ENCODE measurements around the gene ADAMTS17.

ADAMTS17 gene

DNA sequence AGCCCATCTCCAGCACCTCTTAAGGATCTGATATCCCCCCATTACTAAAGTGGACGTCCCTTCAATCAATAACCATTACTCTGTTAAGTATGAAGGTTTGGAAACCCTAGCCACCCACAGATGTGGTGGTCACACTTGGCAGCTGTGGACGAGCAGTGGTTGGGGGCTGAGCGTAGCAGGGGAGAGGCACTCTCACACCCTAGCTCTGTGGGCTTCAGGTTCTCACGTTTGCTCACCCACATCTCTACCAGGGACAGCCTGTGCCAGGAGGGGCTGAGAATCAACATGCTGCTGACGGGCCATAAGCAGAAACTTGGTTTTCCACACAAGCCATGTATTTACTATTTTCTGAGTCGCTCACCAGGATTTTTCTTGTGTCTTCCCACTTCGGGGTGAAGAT lies 287.2 kb downstream of the ADAMTS17 start:
- TF ChIP-seq, protein P1, sequence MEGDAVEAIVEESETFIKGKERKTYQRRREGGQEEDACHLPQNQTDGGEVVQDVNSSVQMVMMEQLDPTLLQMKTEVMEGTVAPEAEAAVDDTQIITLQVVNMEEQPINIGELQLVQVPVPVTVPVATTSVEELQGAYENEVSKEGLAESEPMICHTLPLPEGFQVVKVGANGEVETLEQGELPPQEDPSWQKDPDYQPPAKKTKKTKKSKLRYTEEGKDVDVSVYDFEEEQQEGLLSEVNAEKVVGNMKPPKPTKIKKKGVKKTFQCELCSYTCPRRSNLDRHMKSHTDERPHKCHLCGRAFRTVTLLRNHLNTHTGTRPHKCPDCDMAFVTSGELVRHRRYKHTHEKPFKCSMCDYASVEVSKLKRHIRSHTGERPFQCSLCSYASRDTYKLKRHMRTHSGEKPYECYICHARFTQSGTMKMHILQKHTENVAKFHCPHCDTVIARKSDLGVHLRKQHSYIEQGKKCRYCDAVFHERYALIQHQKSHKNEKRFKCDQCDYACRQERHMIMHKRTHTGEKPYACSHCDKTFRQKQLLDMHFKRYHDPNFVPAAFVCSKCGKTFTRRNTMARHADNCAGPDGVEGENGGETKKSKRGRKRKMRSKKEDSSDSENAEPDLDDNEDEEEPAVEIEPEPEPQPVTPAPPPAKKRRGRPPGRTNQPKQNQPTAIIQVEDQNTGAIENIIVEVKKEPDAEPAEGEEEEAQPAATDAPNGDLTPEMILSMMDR (IDR thresholded peaks at IDR 0.05; ENCODE audit: low read depth, low read length): no peak
- no peak overlapping the region for H3K4me3 ChIP-seq (ENCODE audit: low read depth, low read length)

DNA sequence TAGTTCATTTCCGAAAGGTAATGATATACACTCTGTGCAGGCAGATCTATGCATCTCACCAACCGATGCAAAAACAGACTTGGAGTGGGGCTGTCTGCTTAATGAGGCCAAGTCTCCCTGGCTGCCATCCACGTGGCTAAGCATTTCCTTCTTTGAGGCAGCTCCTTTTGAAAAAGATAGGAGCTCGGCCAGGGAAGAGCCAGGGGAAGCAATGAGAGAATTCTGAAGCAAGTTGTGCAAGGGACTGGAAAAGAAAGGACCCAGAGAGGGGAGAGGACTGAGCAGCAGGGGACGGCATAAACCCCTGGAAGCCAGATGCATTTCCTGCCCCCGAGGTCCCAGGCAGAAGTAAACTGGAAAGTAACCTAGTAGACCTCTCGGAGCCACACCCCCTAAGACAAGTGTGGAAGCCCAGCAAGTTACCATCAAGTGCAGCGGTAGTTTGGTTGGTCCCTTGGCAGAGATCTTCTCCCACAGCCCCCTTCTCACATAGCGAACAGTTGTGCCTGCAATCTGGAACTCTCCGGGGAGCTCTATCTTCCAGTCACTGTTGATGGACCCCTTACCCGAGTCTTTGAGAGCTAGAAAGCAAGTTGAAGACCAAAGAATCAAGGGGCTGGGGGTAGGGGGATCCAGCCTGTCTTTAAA lies 288.2 kb downstream of the ADAMTS17 start:
- no peak overlapping the region for H3K4me3 ChIP-seq (ENCODE audit: low read depth, low read length)
- TF ChIP-seq, protein P1 (IDR thresholded peaks at IDR 0.05; ENCODE audit: low read depth, low read length): no peak

DNA sequence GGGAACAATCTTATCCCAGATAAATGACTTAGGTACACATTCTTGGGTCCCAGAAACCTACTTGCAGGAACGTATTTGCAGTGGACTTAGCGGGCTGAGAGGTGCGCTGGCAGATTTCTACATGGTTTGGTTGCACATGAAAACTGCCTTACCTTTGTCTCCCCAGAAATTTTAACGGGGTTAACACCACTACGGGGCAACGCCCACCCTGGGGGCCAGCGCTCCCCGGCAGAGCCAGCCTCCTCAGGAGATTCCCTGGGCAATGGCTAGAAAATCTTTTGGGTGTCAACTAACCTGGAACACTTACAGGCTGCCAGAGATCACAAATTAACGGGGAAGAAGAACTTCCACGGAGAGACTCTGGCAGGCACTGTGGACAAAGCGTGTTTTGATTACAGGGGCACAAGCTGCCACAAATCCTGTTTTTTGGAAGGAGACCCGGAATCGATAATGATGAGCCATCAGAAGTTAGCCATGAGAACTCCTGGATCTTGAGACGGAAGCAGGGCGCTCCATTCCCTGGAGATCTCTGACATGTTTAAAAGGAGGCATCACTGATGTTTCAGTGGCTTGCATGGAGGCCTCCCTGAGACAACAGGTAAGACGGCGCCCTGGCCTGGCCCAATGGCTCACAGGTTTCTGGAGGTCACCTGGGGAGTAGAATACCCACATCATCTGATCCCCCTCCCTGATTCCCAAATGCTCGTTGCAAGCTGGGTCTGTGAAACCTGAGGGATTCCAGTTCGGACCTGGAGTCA lies 288.9 kb downstream of the ADAMTS17 start:
- TF ChIP-seq, protein P1 (IDR thresholded peaks at IDR 0.05; ENCODE audit: low read depth, low read length): no peak
- no peak overlapping the region for H3K4me3 ChIP-seq (ENCODE audit: low read depth, low read length)

DNA sequence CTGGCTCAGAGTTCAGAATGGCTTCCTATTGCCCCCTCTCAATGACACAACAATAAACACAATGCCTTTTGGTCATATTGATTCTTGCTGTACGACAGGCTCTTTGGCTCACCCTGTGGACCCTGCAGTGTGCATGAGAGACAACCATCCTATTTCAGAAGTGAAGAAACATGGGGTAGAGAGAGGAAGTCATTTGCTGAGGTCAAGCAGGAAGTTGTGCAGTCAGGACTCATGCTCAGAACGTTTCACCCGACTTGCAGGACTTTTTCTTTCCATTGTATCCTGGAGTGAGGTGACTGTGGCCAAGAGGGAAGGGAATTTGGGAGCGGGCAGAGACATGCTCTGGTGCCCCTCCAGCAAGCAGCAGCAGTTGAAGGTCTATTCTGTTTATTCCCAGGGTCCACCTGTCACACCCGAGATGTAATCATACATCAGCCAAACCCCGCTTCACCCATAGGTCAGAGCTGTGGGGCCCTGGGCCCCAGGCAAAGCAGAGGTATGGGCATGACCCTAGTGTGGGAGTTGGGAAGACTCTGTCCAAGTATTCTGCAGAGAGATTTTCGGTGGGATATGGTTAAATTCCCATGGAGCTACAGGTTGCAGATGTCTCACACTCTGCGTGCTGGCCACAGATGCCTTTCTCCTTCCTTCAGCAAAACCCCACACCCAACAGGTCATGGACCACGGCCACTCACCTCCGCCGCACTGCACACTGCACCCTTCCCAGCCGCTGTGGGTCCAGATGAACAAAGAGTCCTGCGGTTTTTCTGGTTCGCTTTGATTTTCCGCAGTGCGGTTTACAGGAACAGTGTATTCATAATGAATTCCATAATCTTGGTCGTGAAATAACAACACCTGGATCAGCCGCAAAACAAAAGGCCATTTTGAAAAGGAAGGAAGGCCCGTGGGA lies 290.6 kb downstream of the ADAMTS17 start:
- TF ChIP-seq, protein P1 (IDR thresholded peaks at IDR 0.05; ENCODE audit: low read depth, low read length): no peak

DNA sequence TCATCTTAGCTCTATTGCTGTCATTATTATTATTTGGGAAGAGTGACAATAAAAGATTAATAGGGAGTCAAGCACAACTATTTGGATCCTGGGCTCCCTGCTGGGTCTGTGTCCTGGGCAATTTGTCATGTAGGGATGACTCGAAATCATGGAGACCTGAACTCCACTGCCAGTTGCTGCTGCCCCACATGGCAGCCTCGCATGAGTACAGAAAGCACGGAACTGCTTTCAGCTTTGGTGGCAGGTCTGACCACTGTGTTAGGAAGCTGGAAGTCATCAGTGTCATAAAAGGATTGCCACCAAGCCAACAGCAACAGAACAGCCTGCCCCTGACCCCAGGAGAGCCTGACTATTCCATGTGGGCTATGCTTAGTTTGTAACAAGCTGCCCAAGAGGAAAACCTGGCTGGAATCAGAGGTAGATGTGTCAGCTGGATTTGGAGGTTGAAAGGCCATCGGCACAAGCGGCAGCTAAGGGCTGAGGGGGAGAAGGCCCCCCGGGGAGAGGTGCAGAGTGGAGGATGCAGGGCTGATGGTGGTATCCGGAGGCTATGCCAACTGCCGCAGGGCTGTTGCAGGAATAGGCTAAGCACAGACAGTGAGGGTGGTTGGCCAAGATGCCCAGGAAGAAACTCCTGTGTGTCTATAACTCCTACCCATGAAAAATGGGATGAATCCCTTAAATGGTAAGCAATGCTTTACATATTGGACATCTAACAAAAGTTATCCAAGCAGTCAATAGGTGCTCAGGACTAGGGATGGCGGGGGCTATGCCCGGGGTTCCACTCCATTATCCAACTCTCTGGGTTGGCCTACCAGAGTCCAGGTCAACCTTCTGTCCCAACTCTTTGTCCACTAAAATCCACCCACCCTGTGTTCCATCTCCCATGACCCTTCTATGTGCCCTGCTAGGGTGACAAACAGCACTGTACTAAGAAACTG lies 291.6 kb downstream of the ADAMTS17 start:
- TF ChIP-seq, protein P1 (IDR thresholded peaks at IDR 0.05; ENCODE audit: low read depth, low read length): no peak
- no peak overlapping the region for H3K4me3 ChIP-seq (ENCODE audit: low read depth, low read length)

More for the DNA sequence above, 290.6 kb downstream of the ADAMTS17 start:
- no peak overlapping the region for H3K4me3 ChIP-seq (ENCODE audit: low read depth, low read length)

DNA sequence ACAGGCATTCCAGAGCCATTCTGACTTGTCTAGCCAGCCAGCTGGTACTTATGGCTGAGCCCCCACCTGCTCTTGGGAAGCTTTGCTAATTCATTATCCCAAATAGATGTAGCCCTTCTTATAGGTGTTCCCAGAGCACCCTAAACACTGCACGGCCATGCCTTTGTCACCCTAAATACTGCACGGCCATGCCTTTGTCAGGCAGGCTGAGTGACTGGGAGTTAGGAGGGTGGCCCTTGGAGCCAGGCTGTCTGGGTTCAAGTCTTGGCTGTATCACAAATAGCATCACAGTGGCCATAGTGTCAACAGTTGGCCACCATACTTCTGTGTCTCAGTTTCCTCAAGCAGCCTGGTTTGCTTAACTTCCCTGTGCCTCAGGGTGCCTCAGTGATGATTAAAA lies 292.3 kb downstream of the ADAMTS17 start:
- TF ChIP-seq, protein P1 (IDR thresholded peaks at IDR 0.05; ENCODE audit: low read depth, low read length): no peak
- H3K4me3 ChIP-seq (ENCODE audit: low read depth, low read length): no peak overlapping the region
